AG20443 (cell line): ENCODE data around the gene IL1RAP.

Source experiments
- DNase-seq: peaks from one replicate; pipeline ENCODE4 v3.0.0; 2012; ENCODE audit warnings: low spot score, mixed read lengths

The IL1RAP gene

GRCh38 chr3:190541560-190541959 lies 27.7 kb downstream of the IL1RAP start:
- no peak for DNase-seq

GRCh38 chr3:190542846-190543245 lies 29.0 kb downstream of the IL1RAP start:
- no peak for DNase-seq

GRCh38 chr3:190543671-190544070 lies 29.8 kb downstream of the IL1RAP start:
- no peak for DNase-seq

GRCh38 chr3:190545191-190545590 lies 31.3 kb downstream of the IL1RAP start:
- no peak for DNase-seq

GRCh38 chr3:190546881-190547510 lies 33.1 kb downstream of the IL1RAP start:
- DNase-seq: no peak

GRCh38 chr3:190548031-190548656 lies 34.3 kb downstream of the IL1RAP start:
- no peak for DNase-seq

- DNase-seq: no peak
These were observed 38.1 kb downstream of the IL1RAP start for GRCh38 chr3:190552021-190552420.

GRCh38 chr3:190552969-190553759 lies 39.3 kb downstream of the IL1RAP start:
- DNase-seq: no peak

- no peak for DNase-seq
These were observed 40.3 kb downstream of the IL1RAP start for GRCh38 chr3:190554197-190554596.

- DNase-seq: no peak
These were observed 42.5 kb downstream of the IL1RAP start for GRCh38 chr3:190556351-190556750.

GRCh38 chr3:190557296-190557695 lies 43.4 kb downstream of the IL1RAP start:
- DNase-seq: no peak

GRCh38 chr3:190558316-190558715 lies 44.4 kb downstream of the IL1RAP start:
- DNase-seq: no peak

GRCh38 chr3:190558796-190559195 lies 44.9 kb downstream of the IL1RAP start:
- DNase-seq: no peak

GRCh38 chr3:190560013-190560895 lies 46.4 kb downstream of the IL1RAP start:
- DNase-seq: no peak

- DNase-seq: no peak
These were observed 49.1 kb downstream of the IL1RAP start for GRCh38 chr3:190562866-190563510.

- no peak for DNase-seq
These were observed 50.3 kb downstream of the IL1RAP start for GRCh38 chr3:190564175-190564574.

- peak; percentile 90 for DNase-seq
These were observed 52.4 kb downstream of the IL1RAP start for GRCh38 chr3:190566043-190566933.

- no peak for DNase-seq
These were observed 54.2 kb downstream of the IL1RAP start for GRCh38 chr3:190568036-190568435.

- no peak for DNase-seq
These were observed 60.6 kb downstream of the IL1RAP start for GRCh38 chr3:190574473-190574872.

- no peak for DNase-seq
These were observed 61.7 kb downstream of the IL1RAP start for GRCh38 chr3:190575437-190576185.
